Suprapubic skin (tissue), 4 donors: ENCODE results near the gene UBQLN4.

Experiments
- CTCF ChIP-seq, 2 donors: fragments of 200-600 bp in 1 of 2; fragments of 450-650 bp in 1 of 2; sonication (generic) in 1 of 2; IDR thresholded peaks; one replicate each; pipeline ENCODE4 v1.5.1; 2016 to 2019; ENCODE audit warnings: antibody characterized with exemption in 2 of 2, mild to moderate bottlenecking in 1 of 2, moderate library complexity in 1 of 2
- EP300 ChIP-seq: sonication (generic); formaldehyde crosslinking; IDR thresholded peaks from one replicate; pipeline ENCODE4 v1.6.1; 2017; ENCODE audit warnings: antibody characterized with exemption
- POLR2A ChIP-seq, 2 donors: fragments of 450-650 bp; IDR thresholded peaks; one replicate each; pipeline ENCODE4 v1.6.1; 2017; ENCODE audit warnings: antibody characterized with exemption in 2 of 2, mild to moderate bottlenecking in 2 of 2, moderate library complexity in 2 of 2
- POLR2AphosphoS5 ChIP-seq, 3 donors: sonication (generic); formaldehyde crosslinking; IDR thresholded peaks; one replicate each; pipeline ENCODE4 v1.6.1; 2017; ENCODE audit warnings: antibody characterized with exemption in 3 of 3

- TF ChIP-seq POLR2AphosphoS5 (IDR thresholded peaks at IDR 0.05) (no peak), POLR2A (IDR thresholded peaks at IDR 0.05) (no peak), CTCF (IDR thresholded peaks at IDR 0.05) (no peak), EP300 (no peak)
Observed at GRCh38 chr1:156091610-156092009, 38.0 kb upstream of the UBQLN4 start.
